GM12873 (cell line): ENCODE measurements around the gene SLIT3.

Experiments used
- CTCF ChIP-seq: IDR thresholded peaks from 2 replicates; pipeline ENCODE4 v1.5.1; 2012; ENCODE audit warnings: low read depth, mild to moderate bottlenecking, moderate library complexity, low read length, control low read depth; ENCODE audit not compliant: insufficient read depth; ENCODE audit errors: missing control alignments

SLIT3 gene

GRCh38 chr5:169098331-169099121, 202.4 kb downstream of the SLIT3 start:
- no peak for TF ChIP-seq CTCF

GRCh38 chr5:169097374-169098326, 203.3 kb downstream of the SLIT3 start:
- TF ChIP-seq CTCF = no peak

GRCh38 chr5:169095976-169096375, 205.0 kb downstream of the SLIT3 start:
- no peak for TF ChIP-seq CTCF

- no peak for TF ChIP-seq CTCF
These were observed 205.5 kb downstream of the SLIT3 start for GRCh38 chr5:169095410-169095960.

GRCh38 chr5:169094586-169095409, 206.1 kb downstream of the SLIT3 start:
- no peak for TF ChIP-seq CTCF

- TF ChIP-seq CTCF = no peak
These were observed 209.5 kb downstream of the SLIT3 start for GRCh38 chr5:169091396-169091980.
